H1 (cell line): ENCODE data around the gene DARS1. TPM values are rescaled to one million over a fixed set of nuclear protein-coding genes. Genes with fewer than 3 reads are reported as not detected.
A peak's percentile ranks its signal among the peaks of the same experiment; 100 is the strongest.

Experiments
- CTCF ChIA-PET: fragments of 300-600 bp; sonication (Branson Sonifier 250); formaldehyde crosslinking; loops from one replicate; lab custom pipeline; 2021; ENCODE audit not compliant: partially characterized antibody; lab: Charles Lee
- POLR2A ChIA-PET: fragments of 300-600 bp; sonication (Branson Sonifier 250); formaldehyde crosslinking; loops from one replicate; lab custom pipeline; 2021; ENCODE audit warnings: inconsistent platforms; ENCODE audit not compliant: partially characterized antibody; lab: Charles Lee
- DNase-seq, 2 experiments: peaks; one replicate each; pipeline versions ENCODE4 v3.0.0 to v3.0.0-alpha.2; 2010 to 2022; ENCODE audit warnings: low spot score in 2 of 2, low read depth in 1 of 2, mixed read lengths in 1 of 2
- FAIRE-seq: peaks from 2 replicates; lab custom pipeline; 2011; peaks lifted over from hg19 to GRCh38; lab: Jason Lieb, UNC
- H2AFZ ChIP-seq: 2 replicates; pipeline ENCODE4 v1.8.1; 2012; ENCODE audit warnings: low read length, inconsistent platforms
- H2AK5ac ChIP-seq: 2 replicates; pipeline ENCODE4 v1.6.1; 2013; ENCODE audit warnings: low read depth, low read length
- H2BK120ac ChIP-seq: replicated peaks from 2 replicates; pipeline ENCODE3; 2013; ENCODE audit warnings: low read depth, low read length, inconsistent platforms
- H2BK12ac ChIP-seq: 2 replicates; pipeline ENCODE4 v1.6.1; 2013; ENCODE audit warnings: low read depth, low read length
- H2BK15ac ChIP-seq: 2 replicates; pipeline ENCODE4 v1.6.1; 2013; ENCODE audit warnings: low read length
- H2BK20ac ChIP-seq: 2 replicates; pipeline ENCODE4 v1.6.1; 2013; ENCODE audit warnings: low read length
- H2BK5ac ChIP-seq: 2 replicates; pipeline ENCODE4 v1.6.1; 2013; ENCODE audit warnings: low read depth, low read length
- H3K14ac ChIP-seq: 2 replicates; pipeline ENCODE4 v1.6.1; 2013; ENCODE audit warnings: inconsistent platforms; ENCODE audit not compliant: insufficient read length
- H3K18ac ChIP-seq: 2 replicates; pipeline ENCODE4 v1.6.1; 2013; ENCODE audit warnings: low read length; ENCODE audit errors: extremely low read depth
- H3K23ac ChIP-seq: 2 replicates; pipeline ENCODE4 v1.6.1; 2013; ENCODE audit warnings: inconsistent platforms; ENCODE audit not compliant: insufficient read length
- H3K23me2 ChIP-seq: 2 replicates; pipeline ENCODE4 v1.6.1; 2013; ENCODE audit warnings: low read depth, low read length
- H3K27ac ChIP-seq: 2 replicates; pipeline ENCODE4 v1.6.1; 2011; ENCODE audit warnings: low read depth, low read length, inconsistent platforms
- H3K27me3 ChIP-seq, 4 experiments: replicated peaks in 1 of 4; 1 replicate in 1 of 4; 2 replicates in 3 of 4; pipeline versions ENCODE4 v1.6.1 to v1.8.1; 2011 to 2013; ENCODE audit warnings: low read length in 3 of 4, mild to moderate bottlenecking in 3 of 4, inconsistent platforms in 2 of 4, mixed read lengths in 2 of 4, moderate library complexity in 1 of 4; ENCODE audit not compliant: control insufficient read depth in 3 of 4, insufficient read depth in 3 of 4; ENCODE audit errors: extremely low read depth in 1 of 4
- H3K36me3 ChIP-seq, 4 experiments: 2 replicates each; pipeline versions ENCODE4 v1.6.1 to v1.8.1; 2011 to 2013; ENCODE audit warnings: mild to moderate bottlenecking in 4 of 4, low read length in 3 of 4, moderate library complexity in 2 of 4, control low read depth in 1 of 4, inconsistent platforms in 1 of 4; ENCODE audit not compliant: insufficient read depth in 4 of 4, control insufficient read depth in 2 of 4
- H3K4ac ChIP-seq: replicated peaks from 2 replicates; pipeline ENCODE3; 2013; ENCODE audit warnings: low read length, low read depth, mixed read lengths, inconsistent platforms; ENCODE audit not compliant: insufficient read length
- H3K4me1 ChIP-seq, 4 experiments: replicated peaks in 1 of 4; 1 replicate in 1 of 4; 2 replicates in 3 of 4; pipeline versions ENCODE4 v1.6.1 to v1.8.1; 2011 to 2013; ENCODE audit warnings: low read length in 3 of 4, inconsistent platforms in 2 of 4, mixed read lengths in 1 of 4; ENCODE audit not compliant: insufficient read depth in 4 of 4, control insufficient read depth in 3 of 4
- H3K4me2 ChIP-seq, 2 experiments: 2 replicates each; pipeline versions ENCODE4 v1.6.1 to v1.8.1; 2011 to 2013; ENCODE audit warnings: low read depth in 2 of 2, low read length in 2 of 2, control low read depth in 1 of 2, inconsistent platforms in 1 of 2, mild to moderate bottlenecking in 1 of 2; ENCODE audit not compliant: insufficient read depth in 1 of 2
- H3K4me3 ChIP-seq, 4 experiments: fragments of 200-600, 300-600 bp in 1 of 4; sonication (generic), shearing (Covaris generic), sonication (Bioruptor Twin) in 1 of 4; 2 replicates each; pipeline versions ENCODE4 v1.5.1 to v1.8.1; 2011 to 2016; ENCODE audit warnings: low read length in 4 of 4, low read depth in 3 of 4, control low read depth in 2 of 4, inconsistent platforms in 2 of 4, mild to moderate bottlenecking in 2 of 4, mixed read lengths in 1 of 4, moderate library complexity in 1 of 4; ENCODE audit not compliant: insufficient read depth in 2 of 4; ENCODE audit errors: extremely low read depth in 1 of 4
- H3K56ac ChIP-seq: replicated peaks from 2 replicates; pipeline ENCODE3; 2013; ENCODE audit warnings: low read depth, mild to moderate bottlenecking, mixed read lengths, low read length, inconsistent platforms; ENCODE audit not compliant: insufficient read length
- H3K79me1 ChIP-seq: 2 replicates; pipeline ENCODE4 v1.6.1; 2013; ENCODE audit warnings: low read depth, low read length, control low read depth
- H3K79me2 ChIP-seq, 2 experiments: 2 replicates each; pipeline versions ENCODE4 v1.6.1 to v1.8.1; 2012 to 2013; ENCODE audit warnings: low read length in 2 of 2, mild to moderate bottlenecking in 2 of 2, inconsistent platforms in 1 of 2; ENCODE audit not compliant: insufficient read depth in 2 of 2, control insufficient read depth in 1 of 2
- H3K9ac ChIP-seq, 4 experiments: replicated peaks in 1 of 4; 1 replicate in 1 of 4; 2 replicates in 3 of 4; pipeline versions ENCODE4 v1.6.1 to v1.8.1; 2011 to 2013; ENCODE audit warnings: low read depth in 3 of 4, low read length in 3 of 4, control low read depth in 2 of 4, mild to moderate bottlenecking in 2 of 4, moderate library complexity in 2 of 4, inconsistent platforms in 1 of 4; ENCODE audit errors: extremely low read depth in 1 of 4
- H3K9me3 ChIP-seq, 2 experiments: 2 replicates each; pipeline versions ENCODE4 v1.6.1 to v1.8.1; 2012 to 2013; ENCODE audit warnings: mild to moderate bottlenecking in 2 of 2, moderate library complexity in 2 of 2, control low read depth in 1 of 2, inconsistent platforms in 1 of 2, low read depth in 1 of 2, low read length in 1 of 2, mixed read lengths in 1 of 2; ENCODE audit not compliant: insufficient read depth in 2 of 2
- H4K20me1 ChIP-seq, 2 experiments: replicated peaks in 1 of 2; 2 replicates each; pipeline versions ENCODE3 to v1.8.1; 2011 to 2013; ENCODE audit warnings: inconsistent platforms in 2 of 2, low read length in 2 of 2, mild to moderate bottlenecking in 1 of 2; ENCODE audit not compliant: insufficient read depth in 2 of 2, control insufficient read depth in 1 of 2
- H4K5ac ChIP-seq: 2 replicates; pipeline ENCODE4 v1.6.1; 2013; ENCODE audit warnings: low read length, low read depth, mixed read lengths, inconsistent platforms; ENCODE audit not compliant: insufficient read length
- H4K8ac ChIP-seq: 2 replicates; pipeline ENCODE4 v1.8.0; 2013; ENCODE audit warnings: mild to moderate bottlenecking, moderate library complexity, low read length, inconsistent platforms; ENCODE audit not compliant: insufficient read depth; ENCODE audit errors: extremely low read depth
- H4K91ac ChIP-seq: replicated peaks from 2 replicates; pipeline ENCODE3; 2013; ENCODE audit warnings: low read length, mixed read lengths, inconsistent platforms; ENCODE audit not compliant: insufficient read length
- CTBP2 ChIP-seq: IDR thresholded peaks from 2 replicates; pipeline ENCODE4 v1.7.0; 2011; ENCODE audit warnings: borderline replicate concordance, mild to moderate bottlenecking, moderate library complexity, mixed read lengths, low read length; ENCODE audit not compliant: insufficient read depth, insufficient read length
- SP2 ChIP-seq: IDR thresholded peaks from 2 replicates; pipeline ENCODE4 v1.6.1; 2012; ENCODE audit warnings: mild to moderate bottlenecking, low read length, inconsistent platforms
- TEAD4 ChIP-seq: IDR thresholded peaks from 2 replicates; pipeline ENCODE4 v1.6.1; 2012; ENCODE audit warnings: low read depth, low read length, inconsistent platforms, mixed read lengths
- whole genome bisulfite sequencing, 2 experiments: shearing (Covaris generic) in 1 of 2; methylation state at CpG; one replicate each; pipeline versions ENCODE4 v1.1.6 to v1.1.7; 2013 to 2015; ENCODE audit warnings: low lambda C conversion rate in 2 of 2, mixed read lengths in 2 of 2, inconsistent platforms in 1 of 2, low coverage in 1 of 2, missing lambda C conversion rate in 1 of 2; ENCODE audit not compliant: insufficient replicate concordance in 2 of 2, insufficient coverage in 1 of 2, insufficient read length in 1 of 2; ENCODE audit errors: extremely low coverage in 1 of 2, missing lambda C conversion rate in 1 of 2; 5-methylcytosine and 5-hydroxymethylcytosine counted together
- polyA plus RNA-seq, 7 experiments: library from polyadenylated mRNA; depleted of rRNA in 3 of 7; stranded (reverse) in 5 of 7; unstranded in 2 of 7; fragments of >200 nt in 5 of 7; fragments of 200-250 nt in 2 of 7; gene quantifications; 1 replicate in 5 of 7; 2 replicates in 1 of 7; 4 replicates in 1 of 7; pipeline versions ENCODE4 v1.2.1 to v1.2.3, GENCODE V29; 2011 to 2013; ENCODE audit warnings: missing spikeins in 2 of 7, mixed read lengths in 2 of 7
- total RNA-seq: library from RNA; stranded (reverse); fragmentation: NEBNext Ultra II Directional; extraction: Animal tissue kit (Norgen Biotek cat#: 25700); gene quantifications from 2 replicates; pipeline ENCODE4 v1.2.1, GENCODE V29; 2021

DARS1 gene
- total and polyA plus RNA-seq, 2 of the 8 experiments (the other 6 are each of a cell fraction or from before 2014, with no cell fraction given) = 61.7 to 85.9 TPM

GRCh38 chr2:136013136-136013685 lies 27.8 kb upstream of the DARS1 start:
- no peak overlapping the region for H3K56ac ChIP-seq
- no peak for DNase-seq
- H2BK120ac ChIP-seq = no peak overlapping the region
- no peak overlapping the region for H4K8ac ChIP-seq
- peak; percentile 40; the same call in 1 of the 2 replicates for TF ChIP-seq TEAD4
- TF ChIP-seq SP2 = no peak
- no peak for TF ChIP-seq CTBP2
- H3K9me3 ChIP-seq = no peaks in the 10 kb centered on the region
- no peak overlapping the region for H2BK15ac ChIP-seq
- H2BK5ac ChIP-seq = no peak overlapping the region
- no peak overlapping the region for H3K18ac ChIP-seq
- no peaks in the 10 kb centered on the region for H3K23me2 ChIP-seq
- ChIA-PET CTCF (interaction anchor here (0.6 to 3.2 kb wide), 4 partner anchors 8 to 97 kb away, joined by 3 to 14 read pairs (median 4); no protein-coding TSS in a partner anchor), POLR2A (interaction anchor here (0.6 to 1.4 kb wide), 2 partner anchors 9 to 1835 kb away, joined by 3 read pairs; no protein-coding TSS in a partner anchor)
- peak; percentile 32 for FAIRE-seq
- no peak overlapping the region for H3K9ac ChIP-seq
- H4K20me1 ChIP-seq = no peaks in the 10 kb centered on the region
- no peak overlapping the region for H3K14ac ChIP-seq
- H2AFZ ChIP-seq = no peak overlapping the region
- no peak overlapping the region for H2BK12ac ChIP-seq
- 89% methylated on average over 3 of the region's 3 CpGs; no CpG with 5 or more reads in 1 of the 2 experiments for WGBS, 2 experiments
- H4K5ac ChIP-seq = no peak overlapping the region
- H3K4me1 ChIP-seq = peaks cover 2 to 13% (median 5%) of the 10 kb centered on the region in 4 experiments; a peak in 4 of 7 replicates
- no peaks in the 10 kb centered on the region for H3K79me1 ChIP-seq
- H3K36me3 ChIP-seq = no peaks in the 10 kb centered on the region
- no peak overlapping the region for H3K4me3 ChIP-seq
- no peak overlapping the region for H3K27ac ChIP-seq
- no peaks in the 10 kb centered on the region for H3K27me3 ChIP-seq
- H2AK5ac ChIP-seq = no peak overlapping the region
- H3K4ac ChIP-seq = no peak overlapping the region
- H3K23ac ChIP-seq = no peak overlapping the region
- no peaks in the 10 kb centered on the region for H3K79me2 ChIP-seq
- no peak overlapping the region for H4K91ac ChIP-seq
- no peak overlapping the region for H2BK20ac ChIP-seq
- H3K4me2 ChIP-seq = no peak overlapping the region
